ENCODE results near the gene SOX18. TPM values are rescaled to one million over a fixed set of nuclear protein-coding genes. Genes with fewer than 3 reads are reported as not detected.

Gene SOX18
- total RNA-seq, 2 donors from 2014 or later, result 0.39 to 1.4 TPM

GRCh38 chr20:64062596-64063388 lies 13.4 kb upstream of the SOX18 start, which contains the start of gene TCEA2:
TCEA2 (plus strand) TSS chr20:64063198; CDS start chr20:64063313, 115 bp downstream.
- H3K36me3 Mint-ChIP-seq, result no peaks in the 10 kb centered on the region
- peak; percentile 88 to 94 for DNase-seq (ENCODE audit: low spot score in 2 of 2)
- peak within 1 kb of the TSS; percentile 85 to 93 for H3K27ac Mint-ChIP-seq
- ATAC-seq, result peak; percentile 81 to 88
- H3K9me3 Mint-ChIP-seq, result no peaks in the 10 kb centered on the region

GRCh38 chr20:64062276-64062595 lies 12.8 kb upstream of the SOX18 start:
- Mint-ChIP-seq H3K9me3 (no peaks in the 10 kb centered on the region), H3K27ac (peak overlapping the region; percentile 80 to 85), H3K36me3 (no peaks in the 10 kb centered on the region)
- ATAC-seq (no peak), DNase-seq (ENCODE audit: low spot score in 2 of 2) (no peak)

GRCh38 chr20:64058536-64058935 lies 9.1 kb upstream of the SOX18 start:
- no peaks in the 10 kb centered on the region for H3K9me3 Mint-ChIP-seq
- H3K36me3 Mint-ChIP-seq, result no peaks in the 10 kb centered on the region
- H3K27ac Mint-ChIP-seq, result peak overlapping the region; percentile 74
- peak in 1 of 2 donors; percentile 13 for DNase-seq (ENCODE audit: low spot score in 2 of 2)
- no peak for ATAC-seq

GRCh38 chr20:64057628-64058498 lies 8.4 kb upstream of the SOX18 start:
- Mint-ChIP-seq H3K9me3 (no peaks in the 10 kb centered on the region), H3K36me3 (no peaks in the 10 kb centered on the region), H3K27ac (peak overlapping the region; percentile 74)
- peak; percentile 79 to 83 for ATAC-seq
- peak; percentile 78 to 94 for DNase-seq (ENCODE audit: low spot score in 2 of 2)

- peak in 1 of 2 donors; percentile 33 for DNase-seq (ENCODE audit: low spot score in 2 of 2)
- Mint-ChIP-seq H3K9me3 (no peaks in the 10 kb centered on the region), H3K27ac (peak overlapping the region in 1 of 2 donors; percentile 74), H3K36me3 (no peaks in the 10 kb centered on the region)
- peak; percentile 62 to 77 for ATAC-seq
Observed at GRCh38 chr20:64056889-64057627, 7.6 kb upstream of the SOX18 start.

- H3K27ac Mint-ChIP-seq, result no peak overlapping the region
- H3K9me3 Mint-ChIP-seq, result no peaks in the 10 kb centered on the region
- ATAC-seq (no peak), DNase-seq (ENCODE audit: low spot score in 2 of 2) (no peak)
- H3K36me3 Mint-ChIP-seq, result no peaks in the 10 kb centered on the region
Observed at GRCh38 chr20:64056639-64056888, 7.1 kb upstream of the SOX18 start.

GRCh38 chr20:64055893-64056638 lies 6.6 kb upstream of the SOX18 start:
- H3K36me3 Mint-ChIP-seq, result no peaks in the 10 kb centered on the region
- H3K9me3 Mint-ChIP-seq, result no peaks in the 10 kb centered on the region
- DNase-seq (ENCODE audit: low spot score in 2 of 2) (no peak), ATAC-seq (no peak)
- H3K27ac Mint-ChIP-seq, result no peak overlapping the region

GRCh38 chr20:64055396-64055892 lies 6.0 kb upstream of the SOX18 start:
- no peak overlapping the region for H3K27ac Mint-ChIP-seq
- no peak for DNase-seq (ENCODE audit: low spot score in 2 of 2)

GRCh38 chr20:64053841-64054661 lies 4.6 kb upstream of the SOX18 start:
- DNase-seq (ENCODE audit: low spot score in 2 of 2) (no peak), ATAC-seq (no peak)
- Mint-ChIP-seq H3K36me3 (no peaks in the 10 kb centered on the region), H3K9me3 (no peaks in the 10 kb centered on the region), H3K27ac (no peak overlapping the region)

More at GRCh38 chr20:64055396-64055892, 6.0 kb upstream of the SOX18 start:
- no peak for ATAC-seq
- no peaks in the 10 kb centered on the region for H3K9me3 Mint-ChIP-seq
- no peaks in the 10 kb centered on the region for H3K36me3 Mint-ChIP-seq

- no peaks in the 10 kb centered on the region for H3K9me3 Mint-ChIP-seq
- no peak for DNase-seq (ENCODE audit: low spot score in 2 of 2)
- no peaks in the 10 kb centered on the region for H3K36me3 Mint-ChIP-seq
- no peak overlapping the region for H3K27ac Mint-ChIP-seq
- no peak for ATAC-seq
Observed at GRCh38 chr20:64052987-64053840, 3.8 kb upstream of the SOX18 start.

GRCh38 chr20:64052326-64052722 lies 2.9 kb upstream of the SOX18 start:
- ATAC-seq (no peak), DNase-seq (ENCODE audit: low spot score in 2 of 2) (no peak)
- Mint-ChIP-seq H3K27ac (no peak overlapping the region), H3K9me3 (no peaks in the 10 kb centered on the region), H3K36me3 (no peaks in the 10 kb centered on the region)

- ATAC-seq (no peak), DNase-seq (ENCODE audit: low spot score in 2 of 2) (no peak)
- Mint-ChIP-seq H3K27ac (no peak overlapping the region), H3K36me3 (no peaks in the 10 kb centered on the region), H3K9me3 (no peaks in the 10 kb centered on the region)
Observed at GRCh38 chr20:64051561-64052325, 2.3 kb upstream of the SOX18 start.

GRCh38 chr20:64051033-64051452 lies 1.6 kb upstream of the SOX18 start:
- Mint-ChIP-seq H3K27ac (no peak overlapping the region), H3K9me3 (no peaks in the 10 kb centered on the region), H3K36me3 (no peaks in the 10 kb centered on the region)
- DNase-seq (ENCODE audit: low spot score in 2 of 2), result no peak
- ATAC-seq, result no peak
